Psoas muscle (tissue), 8 donors: Measurements from ENCODE around the gene PYCARD. TPM values are rescaled to one million over a fixed set of nuclear protein-coding genes. Genes with fewer than 3 reads are reported as not detected.

ENCODE experiments used
- ATAC-seq, 4 donors: fragments of 200-7000 bp; cut with Tn5 transposase; one replicate each; pipeline ENCODE4 v1.9.1; 2020; ENCODE audit warnings: moderate library complexity in 3 of 4, mild to moderate bottlenecking in 2 of 4
- DNase-seq, 2 donors: peaks; one replicate each; pipeline ENCODE4 v3.0.0-alpha.2; 2020
- H3K27ac ChIP-seq: fragments of 200-600 bp; one replicate; pipeline ENCODE4 v1.8.0; 2022
- H3K27me3 ChIP-seq, 3 donors: fragments of 200-600 bp in 1 of 3; one replicate each; pipeline versions ENCODE4 v1.6.1 to v1.8.0; 2013 to 2022; ENCODE audit warnings: low read length in 2 of 3, mild to moderate bottlenecking in 2 of 3, moderate library complexity in 1 of 3; ENCODE audit not compliant: insufficient read depth in 3 of 3
- H3K36me3 ChIP-seq, 2 donors: fragments of 200-600 bp in 1 of 2; one replicate each; pipeline versions ENCODE4 v1.6.1 to v1.8.0; 2013 to 2022; ENCODE audit warnings: low read depth in 1 of 2, mild to moderate bottlenecking in 1 of 2, moderate library complexity in 1 of 2; ENCODE audit not compliant: insufficient read depth in 1 of 2
- H3K4me1 ChIP-seq: fragments of 200-600 bp; one replicate; pipeline ENCODE4 v1.8.0; 2022
- H3K4me3 ChIP-seq: fragments of 200-600 bp; one replicate; pipeline ENCODE4 v1.8.0; 2022; ENCODE audit warnings: mild to moderate bottlenecking
- H3K9me3 ChIP-seq: fragments of 200-600 bp; one replicate; pipeline ENCODE4 v1.8.0; 2022
- CTCF ChIP-seq: fragments of 200-600 bp; IDR thresholded peaks from one replicate; pipeline ENCODE4 v1.8.0; 2022; ENCODE audit warnings: antibody characterized with exemption
- WGBS, 3 donors: extraction: QIAGEN DNeasy Blood & Tissue Kit; methylation state at CpG; one replicate each; pipeline versions ENCODE4 v1.1.6 to v1.1.7; 2013; 5-methylcytosine and 5-hydroxymethylcytosine counted together
- intact Hi-C, 2 donors: fragments of 100-400 bp; cut with DNase I; formaldehyde crosslinking; loops; one replicate each; pipeline versions ENCODE4 v1.11.0 to v1.14.2; 2022
- polyA plus RNA-seq, 3 donors: library from polyadenylated mRNA; stranded (reverse); fragments of 200-250 nt; gene quantifications; one replicate each; pipeline ENCODE4 v1.2.3, GENCODE V29; 2013
- total RNA-seq, 4 donors: library from RNA; stranded (reverse); fragmentation: NEBNext Ultra II Directional in 2 of 4; extraction: Animal tissue kit (Norgen Biotek cat#: 25700) in 2 of 4; gene quantifications; one replicate each; pipeline versions ENCODE4 v1.2.1 to v1.2.4, GENCODE V29; 2021 to 2023
- donor health status: healthy with polysubstance abuse.
- donor health status: DM: no; HTN: no; CAD: no; lungs with moderate emphysema.
- donor health status: Bipolar disorder and iron deficiency.
- donor health status: healthy.
- donor health status: DM: yes; HTN: yes; CAD: no.
- donor health status: DM: no; HTN: no; CAD: no.
- donor health status: DM: no; HTN: no; CAD: no.
- donor health status: DM: yes; HTN: yes; CAD: no.

Gene PYCARD
- total and polyA plus RNA-seq, 7 donors: 2.1 to 4.9 (median 3.1) TPM

- DNase-seq (no peak), ATAC-seq (no peak)
- 87 to 90% (median 88%) methylated on average over 7 of the region's 7 CpGs for WGBS, 3 donors
- H3K4me3 ChIP-seq: no peak overlapping the region
- no peak overlapping the region for H3K27ac ChIP-seq
- no peaks in the 10 kb centered on the region for H3K27me3 ChIP-seq
- peaks cover 34% of the 10 kb centered on the region for H3K4me1 ChIP-seq
- no peaks in the 10 kb centered on the region for H3K9me3 ChIP-seq
- H3K36me3 ChIP-seq: peaks cover 50 to 89% of the 10 kb centered on the region in 2 donors
- intact Hi-C loops: no loop called here
- TF ChIP-seq CTCF: no peak
Observed at GRCh38 chr16:31186176-31186575, 16.4 kb downstream of the PYCARD start.

- 65 to 67% (median 65%) methylated on average over 5 of the region's 5 CpGs for WGBS, 3 donors
- H3K27ac ChIP-seq: no peak overlapping the region
- no peak overlapping the region for H3K4me3 ChIP-seq
- DNase-seq: no peak
- H3K36me3 ChIP-seq: peaks cover 44 to 80% of the 10 kb centered on the region in 2 donors
- intact Hi-C loops: no loop called here
- H3K27me3 ChIP-seq: no peaks in the 10 kb centered on the region
- H3K4me1 ChIP-seq: peaks cover 34% of the 10 kb centered on the region
- no peak for ATAC-seq
- no peak for TF ChIP-seq CTCF
- H3K9me3 ChIP-seq: no peaks in the 10 kb centered on the region
Observed at GRCh38 chr16:31185339-31185738, 17.2 kb downstream of the PYCARD start.

GRCh38 chr16:31184888-31185287, 17.7 kb downstream of the PYCARD start:
- Histone ChIP-seq H3K9me3 (no peaks in the 10 kb centered on the region), H3K36me3 (peaks cover 42 to 76% of the 10 kb centered on the region in 2 donors), H3K27ac (no peak overlapping the region), H3K27me3 (no peaks in the 10 kb centered on the region), H3K4me1 (peaks cover 34% of the 10 kb centered on the region), H3K4me3 (no peak overlapping the region)
- WGBS, 3 donors: 94 to 96% (median 95%) methylated on average over 14 of the region's 14 CpGs
- ATAC-seq: no peak
- TF ChIP-seq CTCF: no peak
- intact Hi-C loops: loop anchor here in 1 of 2 donors (5.0 kb wide), 1 partner anchor 32 kb away; the partner anchor contains the start of gene PYDC1
- no peak for DNase-seq

- peaks cover 41% of the 10 kb centered on the region for H3K4me1 ChIP-seq
- no peak for ATAC-seq
- 47 to 64% (median 52%) methylated on average over 10 of the region's 10 CpGs for WGBS, 3 donors
Observed at GRCh38 chr16:31183432-31184428, 18.8 kb downstream of the PYCARD start.

More at GRCh38 chr16:31183432-31184428, 18.8 kb downstream of the PYCARD start:
- Histone ChIP-seq H3K36me3 (peaks cover 34 to 64% of the 10 kb centered on the region in 2 donors), H3K9me3 (no peaks in the 10 kb centered on the region), H3K27me3 (no peaks in the 10 kb centered on the region), H3K27ac (no peak overlapping the region), H3K4me3 (peak overlapping the region; percentile 95)
- no peak for DNase-seq
- no peak for TF ChIP-seq CTCF
- intact Hi-C loops: loop anchor here in 1 of 2 donors (5.0 kb wide), 1 partner anchor 34 kb away; the partner anchor contains the start of gene PYDC1
